HG03442 (cell line): ENCODE data around the gene RIOK2.
"Not testable (repeated sequence)": the region's sequence is repeated elsewhere in the genome, so short reads cannot be mapped to it uniquely, and the experiment has no call there.

ENCODE experiments used
- ATAC-seq: cut with Tn5 transposase; IDR thresholded peaks from one replicate; pipeline ENCODE4 v1.9.1; 2021; ENCODE audit warnings: mild to moderate bottlenecking, moderate library complexity; ENCODE audit not compliant: unreplicated experiment

RIOK2 gene

GRCh38 chr5:97183100-97183929 lies at the start of gene RIOK2:
Gene RIOK2 (minus strand): TSS chr5:97183247. CDS start chr5:97183191, 56 bp downstream.
- peak; percentile 86 for ATAC-seq

- ATAC-seq = peak; percentile 98
Measured at GRCh38 chr5:97231025-97231636, 48.1 kb upstream of the RIOK2 start.

DNA sequence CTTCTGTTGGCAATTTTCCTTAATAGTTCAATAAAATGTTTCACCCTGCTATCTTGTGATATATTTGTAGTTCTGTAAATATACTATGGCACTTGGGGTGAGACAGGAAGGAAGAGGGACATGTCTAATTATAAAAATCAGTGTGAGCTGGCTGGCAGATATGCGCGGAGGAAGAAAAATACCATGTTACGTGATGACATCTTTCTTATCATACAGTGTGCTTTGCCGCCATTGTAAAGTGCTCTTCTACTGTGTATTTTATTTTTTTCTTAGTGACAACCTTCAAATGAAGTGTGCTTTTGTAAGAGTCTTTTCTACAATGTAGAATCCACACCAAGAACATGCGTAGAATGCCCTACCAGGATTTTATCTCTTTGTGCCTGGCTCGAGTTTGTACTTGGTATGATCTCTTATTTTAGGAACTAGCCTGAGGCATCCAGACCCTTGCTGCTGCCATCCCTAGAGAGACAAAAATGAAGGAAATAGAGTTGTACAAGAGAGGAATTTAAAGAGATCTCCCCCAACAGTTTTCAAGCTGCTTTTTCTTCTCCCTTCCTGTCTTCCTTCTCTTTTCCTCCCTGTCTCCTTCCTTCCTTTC lies 46.7 kb upstream of the RIOK2 start:
- no peak for ATAC-seq

DNA sequence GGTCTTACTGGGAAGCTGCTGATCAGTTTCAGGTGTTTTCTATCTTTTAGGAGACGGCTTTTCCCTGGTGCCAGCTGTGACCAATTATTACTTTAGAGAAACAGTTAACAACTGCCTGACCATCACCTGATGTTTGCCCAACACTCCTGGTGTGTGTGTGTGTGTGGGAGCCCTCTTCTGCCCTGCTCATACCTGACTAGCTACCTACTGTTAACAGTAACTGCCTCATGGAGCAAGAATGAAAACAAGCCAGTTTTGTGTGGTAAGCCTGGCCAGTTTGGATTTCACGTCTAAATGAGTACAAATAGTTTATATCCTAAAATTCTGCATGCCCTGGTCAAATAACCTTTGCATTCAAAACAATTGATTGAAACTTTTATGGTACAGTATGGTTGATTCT lies 46.1 kb upstream of the RIOK2 start:
- no peak for ATAC-seq

DNA sequence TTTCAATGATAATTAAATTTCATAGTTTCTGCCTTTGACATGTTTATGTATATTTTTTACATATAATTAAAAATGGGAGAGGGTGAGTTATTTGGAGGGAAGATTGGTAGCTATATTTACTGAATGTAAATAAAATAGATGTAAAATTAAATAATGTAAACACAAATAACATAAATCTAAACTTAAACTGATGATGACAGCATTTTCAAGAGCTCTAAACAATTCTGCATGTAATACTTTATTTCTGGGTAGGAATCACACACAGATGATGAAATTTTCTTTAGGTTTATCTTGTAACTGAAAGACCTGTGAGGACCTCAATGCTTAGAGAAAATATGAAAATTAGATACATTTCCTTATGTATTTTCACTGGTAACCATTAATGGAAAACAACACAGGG lies 42.2 kb upstream of the RIOK2 start:
- ATAC-seq = no peak

DNA sequence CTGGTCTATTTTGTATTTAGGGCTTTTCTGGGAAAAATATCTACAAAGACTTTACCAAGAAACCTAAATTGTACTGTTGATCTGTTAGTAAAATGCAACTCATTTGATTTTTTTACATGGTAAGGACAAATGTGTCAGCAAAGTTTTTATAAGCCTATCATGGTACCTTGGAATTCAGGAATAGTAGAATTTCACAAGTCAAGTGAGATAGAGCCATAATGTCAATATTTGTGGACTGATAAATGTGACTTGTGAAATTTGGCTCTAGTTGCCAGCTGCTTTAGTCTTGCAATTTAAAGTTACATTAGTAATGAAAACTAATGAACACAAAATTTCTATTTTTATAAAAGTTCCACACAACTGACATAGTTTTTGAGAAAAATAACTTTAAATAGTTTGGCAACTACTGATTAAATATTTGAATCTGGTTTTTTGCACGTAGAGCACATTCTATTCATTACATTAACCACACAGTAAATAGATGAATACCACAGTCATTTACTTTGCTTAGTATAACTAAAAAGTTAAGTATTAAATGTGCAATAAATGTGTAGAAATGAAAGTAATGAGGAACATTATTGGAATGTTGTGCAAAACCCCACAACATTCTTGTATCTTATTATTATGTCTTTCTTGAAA lies 41.2 kb upstream of the RIOK2 start:
- ATAC-seq = no peak

DNA sequence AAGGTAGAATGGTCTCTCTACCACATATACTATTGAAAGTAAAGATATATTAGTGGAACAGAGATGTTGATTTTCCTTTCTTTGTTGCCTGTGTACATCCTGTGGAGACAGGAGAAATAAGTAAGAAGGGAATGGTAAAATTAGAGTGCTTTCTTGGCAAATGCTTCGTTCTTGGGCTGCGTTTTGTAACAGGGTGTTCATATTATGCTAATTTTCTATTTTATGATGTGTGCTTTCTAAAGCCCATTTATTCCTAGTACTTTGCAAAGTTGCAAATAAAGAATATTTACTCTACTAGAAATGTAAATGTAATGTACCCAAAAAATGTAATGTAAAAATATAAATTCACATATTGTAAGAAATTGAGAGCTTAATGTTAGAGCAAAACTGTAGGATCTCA lies 40.5 kb upstream of the RIOK2 start:
- ATAC-seq = no peak

- ATAC-seq = no peak
Measured at GRCh38 chr5:97209343-97209742, 26.3 kb upstream of the RIOK2 start.

GRCh38 chr5:97208714-97209113 lies 25.7 kb upstream of the RIOK2 start:
- ATAC-seq = no peak

DNA sequence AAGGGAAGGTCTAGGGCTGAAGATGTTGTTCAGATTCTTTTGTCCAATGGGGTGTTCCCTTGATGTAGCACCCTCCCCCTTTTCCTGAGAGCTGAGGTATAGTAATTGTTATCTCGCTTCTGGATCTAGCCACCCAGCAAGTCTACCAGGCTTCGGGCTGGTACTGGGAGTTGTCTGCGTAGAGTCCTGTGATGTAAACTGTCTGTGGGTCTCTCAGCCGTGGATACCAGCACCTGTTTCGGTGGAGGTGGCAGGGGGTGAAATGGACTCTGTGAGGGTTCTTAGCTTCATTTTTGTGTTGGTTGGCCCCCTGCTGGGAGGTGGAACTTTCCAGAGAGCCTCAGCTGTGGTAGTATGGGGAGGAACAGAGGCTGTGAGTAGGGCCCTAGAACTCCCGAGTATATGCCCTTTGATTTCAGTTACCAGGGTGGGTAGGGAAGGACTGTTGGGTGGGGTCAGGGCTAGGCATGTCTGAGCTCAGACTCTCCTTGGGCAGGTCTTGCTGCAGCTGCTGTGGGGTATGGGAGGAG lies 25.2 kb upstream of the RIOK2 start:
- no peak for ATAC-seq

GRCh38 chr5:97194366-97194765 lies 11.3 kb upstream of the RIOK2 start:
- no peak for ATAC-seq

DNA sequence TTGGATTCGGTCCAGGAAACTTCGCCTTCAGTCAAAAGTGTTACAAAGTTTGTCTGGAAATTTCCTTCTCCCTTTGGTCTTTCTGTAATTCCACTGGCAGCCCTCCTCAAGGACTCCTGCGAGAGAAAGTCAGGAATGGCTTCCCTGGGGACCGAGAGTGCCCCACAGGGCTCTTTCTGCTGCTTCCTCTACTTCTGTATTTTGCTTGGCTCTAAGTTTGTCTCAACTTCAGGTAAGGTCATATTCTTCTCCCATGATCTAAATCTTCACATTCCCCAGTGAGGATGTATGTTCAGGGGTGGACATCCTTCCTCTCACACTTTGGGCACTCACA lies 10.3 kb upstream of the RIOK2 start:
- no peak for ATAC-seq

GRCh38 chr5:97192580-97193354 lies 9.7 kb upstream of the RIOK2 start:
- ATAC-seq = peak; percentile 91

DNA sequence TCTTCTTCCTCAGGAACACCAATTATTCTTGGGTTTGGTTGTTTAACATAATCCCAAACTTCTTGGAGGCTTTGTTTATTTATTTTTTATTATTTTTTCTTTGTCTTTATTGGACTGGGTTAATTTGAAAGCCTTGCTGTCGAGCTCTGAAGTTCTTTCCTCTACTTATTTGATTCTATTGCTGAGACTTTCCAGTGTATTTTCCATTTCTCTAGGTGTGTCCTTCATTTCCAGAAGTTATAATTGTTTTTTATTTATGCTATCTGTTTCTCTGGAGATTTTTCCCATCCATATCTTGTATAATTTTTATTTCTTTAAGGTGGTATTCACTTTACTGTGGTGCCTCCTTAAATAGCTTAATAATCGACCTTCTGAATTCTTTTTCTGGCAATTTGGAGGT lies 8.8 kb upstream of the RIOK2 start:
- ATAC-seq = no peak

DNA sequence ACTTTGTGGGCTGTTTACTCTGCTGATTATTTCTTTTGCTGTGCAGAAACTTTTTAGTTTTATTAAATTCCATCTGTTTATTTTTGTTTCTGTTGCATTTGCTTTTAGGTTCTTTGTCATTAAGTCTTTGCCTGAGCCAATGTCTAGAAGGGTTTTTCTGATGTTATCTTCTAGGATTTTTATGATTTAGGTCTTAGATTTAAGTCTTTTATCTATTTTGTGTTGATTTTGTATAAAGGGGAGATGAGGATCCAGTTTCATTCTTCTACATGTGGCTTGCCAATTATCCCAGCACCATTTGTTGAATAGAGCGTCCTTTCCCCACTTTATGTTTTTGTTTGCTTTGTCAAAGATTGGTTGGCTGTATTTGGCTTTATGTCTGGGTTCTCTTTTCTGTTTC lies 6.5 kb upstream of the RIOK2 start:
- ATAC-seq = not testable (repeated sequence)

DNA sequence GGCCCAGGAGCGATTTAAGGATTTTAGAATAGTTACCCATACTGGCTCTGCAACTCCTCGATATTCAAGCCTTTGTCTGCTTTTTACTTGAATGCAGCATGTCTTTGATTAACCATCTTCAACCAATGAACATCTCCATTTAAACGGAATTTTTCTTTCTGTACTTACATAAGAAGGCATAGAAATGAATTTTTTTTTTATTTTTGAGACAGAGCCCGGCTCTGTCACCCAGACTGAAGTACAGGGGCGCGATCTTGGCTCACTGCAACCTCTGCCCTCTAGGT lies 825 bp upstream of the RIOK2 start:
- no peak for ATAC-seq

DNA sequence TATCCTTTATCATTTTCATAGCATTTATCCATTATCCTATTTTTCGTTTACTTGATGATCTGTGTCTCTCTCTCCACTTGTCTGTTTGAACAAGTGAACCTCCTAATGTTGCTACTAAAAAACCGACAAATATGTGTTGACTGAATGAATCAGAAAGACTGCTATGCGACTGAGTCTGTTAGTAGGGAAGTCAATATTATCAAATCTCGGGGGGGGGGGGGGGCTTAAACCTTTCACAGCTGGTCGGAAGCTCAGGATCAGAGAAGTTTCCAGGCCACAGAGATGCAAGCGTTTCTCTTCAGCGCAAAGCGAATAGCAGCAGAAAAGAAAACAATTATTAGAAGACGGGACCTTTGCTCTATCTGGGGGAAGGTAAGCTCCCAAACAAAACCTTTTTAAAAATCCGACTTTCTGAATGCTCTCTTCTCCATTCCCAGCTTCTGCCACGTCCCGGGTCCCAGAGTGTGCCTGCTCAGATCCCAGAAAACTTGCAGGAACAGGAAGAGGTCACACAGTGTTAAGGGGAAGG lies 412 bp downstream of the RIOK2 start:
- ATAC-seq = no peak

DNA sequence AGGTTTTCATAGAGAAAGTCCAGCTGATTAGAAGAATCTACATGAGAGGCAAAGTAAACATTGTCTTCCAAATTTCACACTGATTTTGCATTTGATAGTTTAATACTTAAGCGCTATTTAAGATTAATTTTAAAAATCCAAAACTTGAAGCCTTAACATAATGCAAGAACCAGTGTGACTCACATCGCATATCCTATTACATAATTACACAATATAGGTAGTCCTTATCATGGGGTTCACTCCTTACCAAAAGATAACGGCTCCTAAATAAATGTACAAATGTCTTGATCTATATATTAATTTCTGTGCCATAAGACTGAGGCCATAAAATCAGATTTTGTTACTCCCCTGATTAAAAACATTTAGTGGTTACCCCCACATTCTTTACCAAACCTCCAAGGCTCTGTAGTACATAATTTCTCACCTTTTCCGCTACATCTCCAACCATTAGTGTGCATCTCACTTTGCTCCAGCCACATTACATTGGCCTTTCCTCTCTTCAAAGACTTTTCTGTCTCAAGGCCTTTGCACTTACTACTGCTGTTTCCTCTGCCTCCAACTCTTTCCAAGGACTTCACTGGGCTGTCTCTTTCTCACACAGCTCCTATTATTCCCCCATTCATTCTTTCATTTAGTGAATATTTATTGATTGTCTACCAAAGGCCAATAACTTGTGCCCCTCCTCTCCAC lies 1.0 kb downstream of the RIOK2 start:
- no peak for ATAC-seq

GRCh38 chr5:97179457-97179856 lies 3.6 kb downstream of the RIOK2 start:
- not testable (repeated sequence) for ATAC-seq

- ATAC-seq = no peak
Measured at GRCh38 chr5:97172227-97172626, 10.8 kb downstream of the RIOK2 start.
